ENCODE results near the gene GRK5. TPM values are rescaled to one million over a fixed set of nuclear protein-coding genes. Genes with fewer than 3 reads are reported as not detected.
A peak's percentile ranks its signal among the peaks of the same experiment; 100 is the strongest.

The GRK5 gene
- total and polyA plus RNA-seq, 9 of the 15 experiments (the other 6 are each of a cell fraction or from before 2014, with no cell fraction given) = 0.46 to 0.83 (median 0.67) TPM; not detected in 2

GRCh38 chr10:119361037-119361436, 153.7 kb downstream of the GRK5 start (continued):
- no peak for TF ChIP-seq STAT6 (CRISPR knock-in tag; IDR thresholded peaks at IDR 0.05)
- TF ChIP-seq RFX1 (IDR thresholded peaks at IDR 0.05) = no peak

GRCh38 chr10:119362122-119362521, 154.8 kb downstream of the GRK5 start:
- DNase-seq (ENCODE audit: extremely low read depth in 1 of 4, low spot score in 3 of 4) = no peak
- no TSS peak for BruUV-seq (replicated peaks)
- H3K4me2 ChIP-seq (ENCODE audit: insufficient read depth, low read length) = no peak overlapping the region
- H3K9me1 ChIP-seq (ENCODE audit: control insufficient read depth, insufficient read depth, low read length) = no peaks in the 10 kb centered on the region
- H3K27me3 ChIP-seq (ENCODE audit: control insufficient read depth in 2 of 2, insufficient read depth in 2 of 2, low read length in 2 of 2) = peaks cover 0 to 7% of the 10 kb centered on the region in 2 experiments; a peak in 3 of 5 replicates
- H3K9ac ChIP-seq (ENCODE audit: insufficient read depth in 1 of 2, low read depth in 2 of 2, low read length in 2 of 2) = no peak overlapping the region
- no peaks in the 10 kb centered on the region for H3K4me1 ChIP-seq (replicated peaks in 1 of 2; ENCODE audit: control insufficient read depth in 2 of 2, insufficient read depth in 2 of 2, low read length in 2 of 2)
- no peaks in the 10 kb centered on the region for H3K79me2 ChIP-seq (ENCODE audit: control insufficient read depth, insufficient read depth, low read length)
- no peak for ATAC-seq
- no peak overlapping the region for H3K27ac ChIP-seq (ENCODE audit: extremely low read depth, low read depth, low read length)
- POLR2A ChIA-PET = no interaction called here
- H3K9me3 ChIP-seq (replicated peaks; ENCODE audit: control insufficient read depth, insufficient read depth, low read depth, low read length) = 0 out of 2 replicates have a peak, but pooled peaks cover 1% of the 10 kb centered on the region
- H2AFZ ChIP-seq (ENCODE audit: low read depth, low read length) = no peak overlapping the region
- intact Hi-C loops (cut with micrococcal nuclease) = no loop called here
- 23% methylated on average over 3 of the region's 3 CpGs for WGBS (ENCODE audit: insufficient coverage, low coverage, missing lambda C conversion rate)
- H4K20me1 ChIP-seq (replicated peaks; ENCODE audit: control insufficient read depth, insufficient read depth, low read length) = no peaks in the 10 kb centered on the region
- H3K36me3 ChIP-seq (ENCODE audit: control insufficient read depth, insufficient read depth, low read length) = no peaks in the 10 kb centered on the region
- no peak for FAIRE-seq
- in situ Hi-C loops (cut with MboI) = no loop called here
- CTCF ChIA-PET (ENCODE audit: low intra/inter-chr PET ratio) = no interaction called here
- no peak for TF ChIP-seq CEBPG (CRISPR knock-in tag; IDR thresholded peaks at IDR 0.05)
- TF ChIP-seq CEBPG (tag; conservative IDR thresholded peaks at IDR 0.05 in 1 of 2, IDR thresholded peaks at IDR 0.05 in 1 of 2) = peak; percentile 72 to 90
- TF ChIP-seq, protein P1, sequence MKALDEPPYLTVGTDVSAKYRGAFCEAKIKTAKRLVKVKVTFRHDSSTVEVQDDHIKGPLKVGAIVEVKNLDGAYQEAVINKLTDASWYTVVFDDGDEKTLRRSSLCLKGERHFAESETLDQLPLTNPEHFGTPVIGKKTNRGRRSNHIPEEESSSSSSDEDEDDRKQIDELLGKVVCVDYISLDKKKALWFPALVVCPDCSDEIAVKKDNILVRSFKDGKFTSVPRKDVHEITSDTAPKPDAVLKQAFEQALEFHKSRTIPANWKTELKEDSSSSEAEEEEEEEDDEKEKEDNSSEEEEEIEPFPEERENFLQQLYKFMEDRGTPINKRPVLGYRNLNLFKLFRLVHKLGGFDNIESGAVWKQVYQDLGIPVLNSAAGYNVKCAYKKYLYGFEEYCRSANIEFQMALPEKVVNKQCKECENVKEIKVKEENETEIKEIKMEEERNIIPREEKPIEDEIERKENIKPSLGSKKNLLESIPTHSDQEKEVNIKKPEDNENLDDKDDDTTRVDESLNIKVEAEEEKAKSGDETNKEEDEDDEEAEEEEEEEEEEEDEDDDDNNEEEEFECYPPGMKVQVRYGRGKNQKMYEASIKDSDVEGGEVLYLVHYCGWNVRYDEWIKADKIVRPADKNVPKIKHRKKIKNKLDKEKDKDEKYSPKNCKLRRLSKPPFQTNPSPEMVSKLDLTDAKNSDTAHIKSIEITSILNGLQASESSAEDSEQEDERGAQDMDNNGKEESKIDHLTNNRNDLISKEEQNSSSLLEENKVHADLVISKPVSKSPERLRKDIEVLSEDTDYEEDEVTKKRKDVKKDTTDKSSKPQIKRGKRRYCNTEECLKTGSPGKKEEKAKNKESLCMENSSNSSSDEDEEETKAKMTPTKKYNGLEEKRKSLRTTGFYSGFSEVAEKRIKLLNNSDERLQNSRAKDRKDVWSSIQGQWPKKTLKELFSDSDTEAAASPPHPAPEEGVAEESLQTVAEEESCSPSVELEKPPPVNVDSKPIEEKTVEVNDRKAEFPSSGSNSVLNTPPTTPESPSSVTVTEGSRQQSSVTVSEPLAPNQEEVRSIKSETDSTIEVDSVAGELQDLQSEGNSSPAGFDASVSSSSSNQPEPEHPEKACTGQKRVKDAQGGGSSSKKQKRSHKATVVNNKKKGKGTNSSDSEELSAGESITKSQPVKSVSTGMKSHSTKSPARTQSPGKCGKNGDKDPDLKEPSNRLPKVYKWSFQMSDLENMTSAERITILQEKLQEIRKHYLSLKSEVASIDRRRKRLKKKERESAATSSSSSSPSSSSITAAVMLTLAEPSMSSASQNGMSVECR (CRISPR knock-in tag; IDR thresholded peaks at IDR 0.05) = no peak
- peak; percentile 93 for TF ChIP-seq CEBPB (tag; IDR thresholded peaks at IDR 0.05)
- H3K4me3 ChIP-seq = no peak overlapping the region

Data from K562 (cell line).